GM12878 (cell line): ENCODE measurements around the gene SUB1. TPM values are rescaled to one million over a fixed set of nuclear protein-coding genes. Genes with fewer than 3 reads are reported as not detected.

Experiments
- ATF3 ChIP-seq: IDR thresholded peaks from 2 replicates; pipeline ENCODE4 v1.6.1; 2011; ENCODE audit warnings: low read depth, mild to moderate bottlenecking, low read length, moderate library complexity, borderline replicate concordance; ENCODE audit errors: extremely low read depth
- CHD2 ChIP-seq: IDR thresholded peaks from 2 replicates; pipeline ENCODE4 v1.6.1; 2011; ENCODE audit warnings: low read depth, low read length, improper control_type of control experiment, borderline replicate concordance
- ELK1 ChIP-seq: IDR thresholded peaks from 2 replicates; pipeline ENCODE4 v1.6.1; 2012; ENCODE audit warnings: low read depth, low read length, improper control_type of control experiment
- FOS ChIP-seq: IDR thresholded peaks from 3 replicates; pipeline ENCODE4 v1.6.1; 2011; ENCODE audit warnings: borderline replicate concordance; ENCODE audit not compliant: insufficient read length; ENCODE audit errors: extremely low read depth
- IKZF1 ChIP-seq: fragments of 450-650 bp; conservative IDR thresholded peaks from 2 replicates; pipeline ENCODE4 v1.6.1; 2017; ENCODE audit warnings: antibody characterized with exemption, mild to moderate bottlenecking
- IRF3 ChIP-seq: fragments of 450-650 bp; IDR thresholded peaks from 2 replicates; pipeline ENCODE4 v1.6.1; 2014; ENCODE audit warnings: mild to moderate bottlenecking
- IRF4 ChIP-seq: IDR thresholded peaks from 2 replicates; pipeline ENCODE4 v1.6.1; 2011; ENCODE audit warnings: low read depth, low read length
- KDM1A ChIP-seq: fragments of 200-600 bp; sonication (generic); IDR thresholded peaks from 2 replicates; pipeline ENCODE4 v1.6.1; 2016; ENCODE audit warnings: borderline replicate concordance
- KLF5 ChIP-seq: fragments of 450-650 bp; IDR thresholded peaks from 2 replicates; pipeline ENCODE4 v1.6.1; 2014; ENCODE audit warnings: mild to moderate bottlenecking; ENCODE audit not compliant: partially characterized antibody
- MTA2 ChIP-seq: fragments of 450-650 bp; IDR thresholded peaks from 2 replicates; pipeline ENCODE4 v1.6.1; 2016; ENCODE audit warnings: low read depth, mild to moderate bottlenecking, moderate library complexity
- MXI1 ChIP-seq: fragments of 150-350 bp; IDR thresholded peaks from 2 replicates; pipeline ENCODE4 v1.6.1; 2011; ENCODE audit warnings: low read depth, mild to moderate bottlenecking, inconsistent platforms, low read length, improper control_type of control experiment
- NFYB ChIP-seq: IDR thresholded peaks from 2 replicates; pipeline ENCODE4 v1.6.1; 2011; ENCODE audit warnings: low read depth, mild to moderate bottlenecking, low read length, improper control_type of control experiment, moderate library complexity; ENCODE audit not compliant: insufficient read depth
- POLR2AphosphoS2 ChIP-seq: IDR thresholded peaks from 2 replicates; pipeline ENCODE4 v1.6.1; 2011; ENCODE audit warnings: low read depth, mild to moderate bottlenecking, low read length, improper control_type of control experiment, moderate library complexity
- POU2F2 ChIP-seq: IDR thresholded peaks from 3 replicates; pipeline ENCODE4 v1.6.1; 2011; ENCODE audit warnings: low read depth, mild to moderate bottlenecking, low read length, borderline replicate concordance
- RCOR1 ChIP-seq: conservative IDR thresholded peaks from 2 replicates; pipeline ENCODE4 v1.6.1; 2012; ENCODE audit warnings: low read depth, low read length, improper control_type of control experiment
- RELB ChIP-seq: fragments of 450-650 bp; IDR thresholded peaks from 2 replicates; pipeline ENCODE4 v1.6.1; 2017; ENCODE audit warnings: low read depth, mild to moderate bottlenecking, moderate library complexity
- REST ChIP-seq: IDR thresholded peaks from 2 replicates; pipeline ENCODE4 v1.6.1; 2012; ENCODE audit warnings: mild to moderate bottlenecking, low read depth, low read length
- SMAD5 ChIP-seq: IDR thresholded peaks from 2 replicates; pipeline ENCODE4 v1.6.1; 2016; ENCODE audit warnings: antibody characterized with exemption, low read depth
- SRF ChIP-seq, 2 experiments: IDR thresholded peaks; 2 replicates each; pipeline ENCODE4 v1.6.1; 2011; ENCODE audit warnings: low read depth in 2 of 2, low read length in 2 of 2, mild to moderate bottlenecking in 1 of 2, moderate library complexity in 1 of 2
- TAF1 ChIP-seq: IDR thresholded peaks from 2 replicates; pipeline ENCODE4 v1.6.1; 2011; ENCODE audit warnings: mild to moderate bottlenecking, low read depth, low read length, borderline replicate concordance
- TARDBP ChIP-seq: IDR thresholded peaks from 2 replicates; pipeline ENCODE4 v1.6.1; 2016; ENCODE audit warnings: borderline replicate concordance
- TBL1XR1 ChIP-seq: IDR thresholded peaks from 2 replicates; pipeline ENCODE4 v1.6.1; 2012; ENCODE audit warnings: low read depth, low read length, improper control_type of control experiment
- polyA plus RNA-seq, 11 experiments: library from polyadenylated mRNA; depleted of rRNA in 4 of 11; unstranded in 6 of 11; stranded (reverse) in 5 of 11; fragments of >200 nt; fragmentation: Nextera tagmentation in 4 of 11; fragmentation: Illumina TruSeq in 1 of 11; extraction: Ambion mirVana in 4 of 11; extraction: Trizol in 1 of 11; gene quantifications; 1 replicate in 1 of 11; 2 replicates in 10 of 11; pipeline versions ENCODE4 v1.2.1 to v1.2.3, GENCODE V29; 2011 to 2016; ENCODE audit warnings: inconsistent platforms in 2 of 11, missing spikeins in 2 of 11, low read depth in 1 of 11
- total RNA-seq, 4 experiments: library from RNA; depleted of rRNA in 3 of 4; stranded (reverse); fragments of >200 nt in 3 of 4; fragmentation: Illumina TruSeq in 1 of 4; extraction: Trizol in 1 of 4; gene quantifications; 2 replicates each; pipeline versions ENCODE4 v1.2.1 to v1.2.3, GENCODE V29; 2013 to 2021

The SUB1 gene
- total and polyA plus RNA-seq, 10 of the 15 experiments (the other 5 are each of a cell fraction or from before 2014, with no cell fraction given), result 468 to 2,785 (median 1,145) TPM

- TF ChIP-seq RELB (peak; percentile 83), NFYB (no peak), TARDBP (no peak), TBL1XR1 (0 out of 2 replicates have a peak, but pooled peaks have one; percentile 81), SRF (IDR thresholded peaks at IDR 0.05; ENCODE audit: low read depth in 2 of 2, low read length in 2 of 2) (0 out of 4 replicates have a peak, but pooled peaks of 1 of the 2 experiments have one; percentile 26), KLF5 (no peak), MXI1 (no peak; the same call in 1 of the 2 replicates), SMAD5 (0 out of 2 replicates have a peak, but pooled peaks have one; percentile 51), IRF4 (peak; percentile 98), ATF3 (no peak), IKZF1 (peak; percentile 81), CHD2 (peak; percentile 58; the same call in 1 of the 2 replicates), TAF1 (no peak), IRF3 (no peak), ELK1 (no peak), RCOR1 (peak; percentile 82; the same call in 1 of the 2 replicates), POU2F2 (peak; percentile 77), KDM1A (no peak), REST (no peak), POLR2AphosphoS2 (no peak), FOS (no peak), MTA2 (peak; percentile 69)
Observed at GRCh38 chr5:32572778-32573480, 12.4 kb upstream of the SUB1 start (continued).
